Fibroblast of lung (primary cell): ENCODE data around the gene GNG7. TPM values are rescaled to one million over a fixed set of nuclear protein-coding genes. Genes with fewer than 3 reads are reported as not detected.

Source experiments
- DNase-seq, 2 donors: peaks; one replicate each; pipeline versions ENCODE4 v3.0.0 to v3.0.0-alpha.2; 2010; ENCODE audit warnings: low read depth in 2 of 2
- H2AFZ ChIP-seq: 2 replicates; pipeline ENCODE4 v1.5.1; 2012; ENCODE audit warnings: low read length, control low read depth, inconsistent platforms
- H3K27ac ChIP-seq: 2 replicates; pipeline ENCODE4 v1.5.1; 2011; ENCODE audit warnings: low read length, control low read depth; ENCODE audit not compliant: insufficient read depth
- H3K27me3 ChIP-seq: 2 replicates; pipeline ENCODE4 v1.5.1; 2011; ENCODE audit warnings: mild to moderate bottlenecking, low read length; ENCODE audit not compliant: control insufficient read depth, insufficient read depth
- H3K36me3 ChIP-seq: 2 replicates; pipeline ENCODE4 v1.5.1; 2011; ENCODE audit warnings: low read length; ENCODE audit not compliant: control insufficient read depth, insufficient read depth
- H3K4me1 ChIP-seq: 2 replicates; pipeline ENCODE4 v1.5.1; 2011; ENCODE audit warnings: low read length; ENCODE audit not compliant: control insufficient read depth, insufficient read depth; ENCODE audit errors: extremely low read depth
- H3K4me2 ChIP-seq: 2 replicates; pipeline ENCODE4 v1.5.1; 2011; ENCODE audit warnings: low read length, control low read depth; ENCODE audit not compliant: insufficient read depth; ENCODE audit errors: extremely low read depth
- H3K4me3 ChIP-seq, 4 experiments: fragments of 200-600 bp in 1 of 4; sonication (generic) in 1 of 4; replicated peaks in 1 of 4; 2 replicates each; pipeline ENCODE4 v1.5.1; 2011 to 2016; ENCODE audit warnings: low read length in 4 of 4, low read depth in 3 of 4, mild to moderate bottlenecking in 3 of 4, control low read depth in 2 of 4, inconsistent platforms in 1 of 4, mixed read lengths in 1 of 4; ENCODE audit not compliant: insufficient read depth in 1 of 4; ENCODE audit errors: control extremely low read depth in 1 of 4
- H3K79me2 ChIP-seq: 2 replicates; pipeline ENCODE4 v1.5.1; 2012; ENCODE audit warnings: mild to moderate bottlenecking, low read length, inconsistent platforms; ENCODE audit not compliant: control insufficient read depth, insufficient read depth
- H3K9ac ChIP-seq: 2 replicates; pipeline ENCODE4 v1.5.1; 2011; ENCODE audit warnings: mild to moderate bottlenecking, low read length, control low read depth; ENCODE audit not compliant: insufficient read depth
- H3K9me3 ChIP-seq: 2 replicates; pipeline ENCODE4 v1.5.1; 2012; ENCODE audit warnings: low read depth, low read length; ENCODE audit not compliant: control insufficient read depth, insufficient read depth
- H4K20me1 ChIP-seq: 2 replicates; pipeline ENCODE4 v1.5.1; 2011; ENCODE audit warnings: low read length; ENCODE audit not compliant: control insufficient read depth, insufficient read depth; ENCODE audit errors: extremely low read depth
- EZH2 ChIP-seq: IDR thresholded peaks from 2 replicates; pipeline ENCODE4 v1.5.1; 2012; ENCODE audit warnings: low read length, control low read depth, mild to moderate bottlenecking; ENCODE audit errors: missing control alignments
- polyA plus RNA-seq, 2 donors: library from polyadenylated mRNA; depleted of rRNA in 1 of 2; stranded (reverse) in 1 of 2; unstranded in 1 of 2; fragments of >200 nt; gene quantifications; 2 replicates each; pipeline ENCODE4 v1.2.1, GENCODE V29; 2011 to 2012; ENCODE audit warnings: missing spikeins in 1 of 2
- total RNA-seq: library from RNA; depleted of rRNA; stranded (reverse); fragments of >200 nt; gene quantifications from 2 replicates; pipeline ENCODE4 v1.2.1, GENCODE V29; 2014
- TF ChIP-seq, protein P1 (sequence below), 2 donors: IDR thresholded peaks in 1 of 2; conservative IDR thresholded peaks in 1 of 2; 1 replicate in 1 of 2; 2 replicates in 1 of 2; pipeline ENCODE4 v1.5.1; 2011 to 2012; ENCODE audit warnings: low read length in 2 of 2, control low read depth in 1 of 2, inconsistent platforms in 1 of 2, low read depth in 1 of 2, mild to moderate bottlenecking in 1 of 2

Gene GNG7
- total and polyA plus RNA-seq, 2 donors (not counting 1 experiment from before 2014, with no cell fraction given): 0.27 to 0.83 TPM

DNA sequence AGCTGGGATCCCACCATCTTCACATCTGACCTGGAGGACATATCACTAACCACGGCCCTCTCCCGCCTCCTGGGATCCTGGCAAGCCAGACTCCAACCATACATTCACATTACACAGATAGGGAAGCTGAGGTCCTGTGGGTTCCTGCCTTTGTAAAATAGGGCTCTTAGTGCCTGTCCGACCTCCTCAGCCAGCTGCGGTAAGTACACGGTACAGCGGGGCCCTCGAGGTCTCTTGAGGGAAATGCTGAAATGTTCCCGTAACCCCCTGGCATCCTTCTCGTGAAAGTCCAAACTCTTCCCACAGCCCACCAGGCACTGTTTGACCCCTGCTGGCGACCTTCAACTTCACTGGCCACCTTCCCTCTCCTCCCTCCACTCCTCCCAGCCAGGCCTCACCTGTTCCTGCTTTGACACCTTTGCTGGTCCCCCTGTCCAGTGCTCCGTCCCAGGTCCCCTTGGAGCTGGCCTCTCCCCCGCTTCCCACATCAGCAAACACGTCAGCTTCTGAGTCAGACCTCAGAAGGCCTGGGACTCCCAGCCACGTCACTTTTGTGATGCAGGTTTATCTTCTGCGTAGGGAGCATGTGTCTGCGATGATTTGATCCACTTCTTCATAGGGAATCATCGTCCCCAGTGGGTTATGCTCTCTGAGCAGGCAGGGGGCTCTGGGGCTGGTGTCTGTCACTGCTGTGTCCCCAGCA, 8.8 kb upstream of the GNG7 start:
- Histone ChIP-seq H3K9ac (no peak overlapping the region), H3K4me3 (no peak overlapping the region), H3K36me3 (no peaks in the 10 kb centered on the region), H3K79me2 (no peaks in the 10 kb centered on the region), H2AFZ (no peak overlapping the region), H3K4me2 (no peak overlapping the region), H3K4me1 (no peaks in the 10 kb centered on the region), H3K9me3 (no peaks in the 10 kb centered on the region), H4K20me1 (no peaks in the 10 kb centered on the region), H3K27me3 (no peaks in the 10 kb centered on the region), H3K27ac (no peak overlapping the region)
- TF ChIP-seq, protein P1, sequence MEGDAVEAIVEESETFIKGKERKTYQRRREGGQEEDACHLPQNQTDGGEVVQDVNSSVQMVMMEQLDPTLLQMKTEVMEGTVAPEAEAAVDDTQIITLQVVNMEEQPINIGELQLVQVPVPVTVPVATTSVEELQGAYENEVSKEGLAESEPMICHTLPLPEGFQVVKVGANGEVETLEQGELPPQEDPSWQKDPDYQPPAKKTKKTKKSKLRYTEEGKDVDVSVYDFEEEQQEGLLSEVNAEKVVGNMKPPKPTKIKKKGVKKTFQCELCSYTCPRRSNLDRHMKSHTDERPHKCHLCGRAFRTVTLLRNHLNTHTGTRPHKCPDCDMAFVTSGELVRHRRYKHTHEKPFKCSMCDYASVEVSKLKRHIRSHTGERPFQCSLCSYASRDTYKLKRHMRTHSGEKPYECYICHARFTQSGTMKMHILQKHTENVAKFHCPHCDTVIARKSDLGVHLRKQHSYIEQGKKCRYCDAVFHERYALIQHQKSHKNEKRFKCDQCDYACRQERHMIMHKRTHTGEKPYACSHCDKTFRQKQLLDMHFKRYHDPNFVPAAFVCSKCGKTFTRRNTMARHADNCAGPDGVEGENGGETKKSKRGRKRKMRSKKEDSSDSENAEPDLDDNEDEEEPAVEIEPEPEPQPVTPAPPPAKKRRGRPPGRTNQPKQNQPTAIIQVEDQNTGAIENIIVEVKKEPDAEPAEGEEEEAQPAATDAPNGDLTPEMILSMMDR (conservative IDR thresholded peaks at IDR 0.05 in 1 of 2, IDR thresholded peaks at IDR 0.05 in 1 of 2; ENCODE audit: low read depth in 1 of 2, low read length in 2 of 2): no peak
- no peak for TF ChIP-seq EZH2
- peak; percentile 76 to 78 for DNase-seq

DNA sequence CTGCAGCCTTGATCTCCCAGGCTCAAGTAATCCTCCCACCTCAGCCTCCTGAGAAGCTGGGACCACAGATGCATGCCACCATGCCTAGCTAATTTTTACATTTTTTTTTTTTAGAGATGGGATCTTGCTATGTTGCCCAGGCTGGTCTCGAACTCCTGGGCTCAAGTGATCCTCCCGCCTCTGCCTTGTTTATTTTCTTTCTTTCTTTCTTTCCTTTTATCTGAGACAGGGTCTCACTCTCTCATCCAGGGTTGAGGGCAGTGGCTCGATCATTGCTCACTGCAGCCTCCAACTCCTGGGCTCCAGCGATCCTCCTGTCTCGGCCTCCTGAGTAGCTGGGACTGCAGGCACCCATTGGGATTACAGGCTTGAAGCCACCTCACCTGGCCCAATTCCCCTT, 3.8 kb upstream of the GNG7 start:
- no peak for DNase-seq
- Histone ChIP-seq H4K20me1 (no peaks in the 10 kb centered on the region), H3K9me3 (no peaks in the 10 kb centered on the region), H3K27me3 (no peaks in the 10 kb centered on the region), H3K4me2 (no peak overlapping the region), H3K36me3 (no peaks in the 10 kb centered on the region), H3K79me2 (no peaks in the 10 kb centered on the region), H3K4me3 (no peak overlapping the region), H2AFZ (no peak overlapping the region), H3K9ac (no peak overlapping the region), H3K4me1 (no peaks in the 10 kb centered on the region), H3K27ac (no peak overlapping the region)
- TF ChIP-seq EZH2: no peak
- TF ChIP-seq, protein P1 (conservative IDR thresholded peaks at IDR 0.05 in 1 of 2, IDR thresholded peaks at IDR 0.05 in 1 of 2; ENCODE audit: low read depth in 1 of 2, low read length in 2 of 2): no peak

DNA sequence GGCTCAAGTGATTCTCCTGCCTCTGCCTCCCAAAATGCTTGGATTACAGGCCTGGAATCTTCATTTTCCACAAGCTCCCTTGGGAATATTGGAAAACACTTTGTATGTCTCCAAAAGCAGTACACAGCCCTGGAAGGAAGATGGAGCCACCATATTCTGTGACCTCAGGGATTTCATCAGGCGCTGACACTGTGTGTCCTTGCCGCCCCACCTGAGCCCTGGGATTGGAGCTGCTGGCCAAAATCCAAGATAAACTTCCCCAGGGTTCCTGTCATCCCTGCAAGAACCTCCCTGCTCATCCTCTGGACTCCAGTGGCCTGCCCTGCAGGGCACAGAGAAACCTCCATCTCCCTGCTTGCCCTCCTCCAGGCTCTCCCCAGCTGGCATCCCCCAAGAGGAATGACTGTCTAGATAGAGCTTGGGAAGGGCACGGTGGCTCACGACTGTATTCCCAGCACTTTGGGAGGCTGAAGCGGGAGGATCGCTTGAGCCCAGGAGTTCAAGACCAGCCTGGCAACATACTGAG, 1.3 kb upstream of the GNG7 start:
- Histone ChIP-seq H3K9me3 (no peaks in the 10 kb centered on the region), H3K4me1 (no peaks in the 10 kb centered on the region), H3K27me3 (peaks cover 11% of the 10 kb centered on the region), H3K27ac (no peak overlapping the region), H3K36me3 (no peaks in the 10 kb centered on the region), H3K79me2 (no peaks in the 10 kb centered on the region), H3K4me3 (no peak overlapping the region), H3K4me2 (no peak overlapping the region), H4K20me1 (no peaks in the 10 kb centered on the region), H3K9ac (no peak overlapping the region), H2AFZ (no peak overlapping the region)
- DNase-seq: no peak
- TF ChIP-seq, protein P1 (conservative IDR thresholded peaks at IDR 0.05 in 1 of 2, IDR thresholded peaks at IDR 0.05 in 1 of 2; ENCODE audit: low read depth in 1 of 2, low read length in 2 of 2): no peak
- no peak for TF ChIP-seq EZH2
